ENCODE measurements around the gene P2RY11. TPM values are rescaled to one million over a fixed set of nuclear protein-coding genes. Genes with fewer than 3 reads are reported as not detected.

The P2RY11 gene
- total RNA-seq, 1 experiment from 2014 or later = 18.4 TPM

DNA sequence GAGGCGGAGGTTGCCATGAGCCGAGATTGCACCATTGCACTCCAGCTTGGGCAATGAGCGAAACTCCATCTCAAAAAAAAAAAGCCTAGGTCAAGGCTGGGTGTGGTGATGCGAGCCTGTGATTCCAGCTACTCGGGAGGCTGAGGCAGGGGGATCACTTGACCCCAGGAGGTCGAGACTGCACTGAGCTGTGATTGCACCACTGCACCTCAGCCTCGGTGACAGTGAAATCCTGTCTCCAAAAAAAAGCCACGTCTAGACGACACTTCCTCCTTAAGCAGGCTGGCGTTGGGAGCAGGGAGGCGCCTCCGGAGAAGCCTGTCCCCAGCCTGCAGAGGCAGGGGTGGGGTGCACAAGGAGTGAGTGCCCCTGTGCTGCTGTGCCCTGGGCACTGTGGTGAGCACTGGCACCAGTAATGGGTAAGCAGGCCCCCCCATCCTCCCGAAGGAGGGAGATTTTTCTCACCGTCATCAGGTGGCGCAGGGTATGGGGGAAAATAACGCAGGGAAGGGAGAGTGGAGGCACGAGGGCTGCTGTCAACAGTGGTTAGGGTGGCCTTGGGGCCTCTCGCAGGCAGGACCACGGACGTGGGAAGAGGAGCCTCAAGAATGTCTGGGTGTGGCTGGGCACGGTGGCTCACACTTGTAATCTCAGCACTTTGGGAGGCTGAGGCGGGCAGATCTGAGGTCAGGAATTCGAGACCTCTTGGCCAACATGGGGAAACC, 706 bp downstream of the P2RY11 start:
- TF ChIP-seq, protein P1, sequence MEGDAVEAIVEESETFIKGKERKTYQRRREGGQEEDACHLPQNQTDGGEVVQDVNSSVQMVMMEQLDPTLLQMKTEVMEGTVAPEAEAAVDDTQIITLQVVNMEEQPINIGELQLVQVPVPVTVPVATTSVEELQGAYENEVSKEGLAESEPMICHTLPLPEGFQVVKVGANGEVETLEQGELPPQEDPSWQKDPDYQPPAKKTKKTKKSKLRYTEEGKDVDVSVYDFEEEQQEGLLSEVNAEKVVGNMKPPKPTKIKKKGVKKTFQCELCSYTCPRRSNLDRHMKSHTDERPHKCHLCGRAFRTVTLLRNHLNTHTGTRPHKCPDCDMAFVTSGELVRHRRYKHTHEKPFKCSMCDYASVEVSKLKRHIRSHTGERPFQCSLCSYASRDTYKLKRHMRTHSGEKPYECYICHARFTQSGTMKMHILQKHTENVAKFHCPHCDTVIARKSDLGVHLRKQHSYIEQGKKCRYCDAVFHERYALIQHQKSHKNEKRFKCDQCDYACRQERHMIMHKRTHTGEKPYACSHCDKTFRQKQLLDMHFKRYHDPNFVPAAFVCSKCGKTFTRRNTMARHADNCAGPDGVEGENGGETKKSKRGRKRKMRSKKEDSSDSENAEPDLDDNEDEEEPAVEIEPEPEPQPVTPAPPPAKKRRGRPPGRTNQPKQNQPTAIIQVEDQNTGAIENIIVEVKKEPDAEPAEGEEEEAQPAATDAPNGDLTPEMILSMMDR (IDR thresholded peaks at IDR 0.05; ENCODE audit: insufficient read depth in 1 of 2, low read depth in 1 of 2, low read length in 1 of 2, severe bottlenecking in 1 of 2, unreplicated experiment in 1 of 2) = no peak
- peaks cover 100% of the 10 kb centered on the region for H3K36me3 Mint-ChIP-seq (ENCODE audit: insufficient read depth, unreplicated experiment)
- ChIA-PET CTCF (no interaction called here), POLR2A (interaction anchor here (0.6 kb wide), 1 partner anchor 147 kb away, joined by 9 read pairs; no protein-coding TSS in a partner anchor)
- H3K9me3 Mint-ChIP-seq (ENCODE audit: unreplicated experiment) = no peaks in the 10 kb centered on the region
- H3K36me3 ChIP-seq (ENCODE audit: control insufficient read depth, insufficient read depth, low read length) = peaks cover 2% of the 10 kb centered on the region
- intact Hi-C loops (cut with micrococcal nuclease; ENCODE audit: unreplicated experiment) = loop anchor here (10.0 kb wide), 1 partner anchor 177 kb away; the partner anchor contains the start of gene OLFM2
- no peaks in the 10 kb centered on the region for H3K27me3 ChIP-seq (replicated peaks; ENCODE audit: control insufficient read depth, insufficient read depth, low read length)
- no peak for DNase-seq
- no peak overlapping the region for H3K4me3 Mint-ChIP-seq (ENCODE audit: unreplicated experiment)
- no peaks in the 10 kb centered on the region for H3K27me3 Mint-ChIP-seq (ENCODE audit: insufficient read depth, unreplicated experiment)
- no peak overlapping the region for H3K4me3 ChIP-seq (ENCODE audit: low read depth, low read length)
- peak overlapping the region; percentile 75 for H3K27ac Mint-ChIP-seq (ENCODE audit: unreplicated experiment)
- H3K9me3 ChIP-seq = no peaks in the 10 kb centered on the region
- no TSS peak for BruUV-seq (replicated peaks)
- H3K4me1 ChIP-seq = no peaks in the 10 kb centered on the region; the same call in 1 of the 2 replicates
- peaks cover 6% of the 10 kb centered on the region for H3K4me1 Mint-ChIP-seq (ENCODE audit: low read depth, unreplicated experiment)

DNA sequence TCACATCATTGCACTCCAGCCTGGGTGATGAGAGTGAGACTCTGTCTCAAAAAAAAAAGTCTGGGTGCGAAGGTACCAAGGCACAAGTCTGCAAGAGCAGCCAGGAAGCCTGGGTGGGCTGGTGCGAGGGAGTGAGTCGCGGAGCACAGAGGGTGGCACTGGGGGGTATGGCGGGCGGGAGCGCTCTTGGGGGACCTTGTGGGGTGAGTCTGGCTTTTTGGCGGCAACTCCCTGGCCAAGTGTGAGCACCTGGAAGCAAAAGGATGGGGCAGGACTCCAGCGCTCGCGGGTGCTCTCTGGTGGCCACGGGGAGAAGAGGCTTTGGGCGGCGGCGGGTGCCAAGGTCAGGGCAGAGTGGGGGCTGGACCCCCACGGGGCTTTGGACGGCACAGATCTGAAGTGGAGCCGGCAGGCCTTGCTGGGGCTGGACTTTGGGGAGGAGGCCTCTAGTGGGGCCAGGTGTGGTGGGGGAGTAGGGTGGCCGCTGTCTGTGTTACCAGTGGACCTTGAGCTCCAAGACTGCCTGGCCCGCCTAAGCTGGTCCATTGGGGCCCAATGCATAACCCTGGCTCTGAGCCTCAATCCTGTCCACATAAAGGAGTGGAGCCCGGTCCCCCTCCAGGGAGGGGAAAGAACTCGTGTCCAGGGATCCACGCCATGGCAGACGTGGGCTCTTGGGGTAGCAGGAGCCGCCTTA, 1.6 kb downstream of the P2RY11 start:
- H3K9me3 ChIP-seq = no peaks in the 10 kb centered on the region
- no TSS peak for BruUV-seq (replicated peaks)
- Mint-ChIP-seq H3K9me3 (ENCODE audit: unreplicated experiment) (no peaks in the 10 kb centered on the region), H3K27me3 (ENCODE audit: insufficient read depth, unreplicated experiment) (no peaks in the 10 kb centered on the region), H3K4me1 (ENCODE audit: low read depth, unreplicated experiment) (peaks cover 6% of the 10 kb centered on the region), H3K27ac (ENCODE audit: unreplicated experiment) (peak overlapping the region; percentile 69), H3K36me3 (ENCODE audit: insufficient read depth, unreplicated experiment) (peaks cover 92% of the 10 kb centered on the region), H3K4me3 (ENCODE audit: unreplicated experiment) (no peak overlapping the region)
- H3K27me3 ChIP-seq (replicated peaks; ENCODE audit: control insufficient read depth, insufficient read depth, low read length) = no peaks in the 10 kb centered on the region
- H3K4me1 ChIP-seq = no peaks in the 10 kb centered on the region
- peak; percentile 50 to 57 for DNase-seq
- ChIA-PET POLR2A (no interaction called here), CTCF (interaction anchor here (0.6 kb wide), 1 partner anchor 368 kb away, joined by 4 read pairs; no protein-coding TSS in a partner anchor)
- intact Hi-C loops (cut with micrococcal nuclease; ENCODE audit: unreplicated experiment) = loop anchor here (10.0 kb wide), 1 partner anchor 178 kb away; the partner anchor contains the start of gene OLFM2
- no peak overlapping the region for H3K4me3 ChIP-seq (ENCODE audit: low read depth, low read length)
- TF ChIP-seq, protein P1 (IDR thresholded peaks at IDR 0.05; ENCODE audit: insufficient read depth in 1 of 2, low read depth in 1 of 2, low read length in 1 of 2, severe bottlenecking in 1 of 2, unreplicated experiment in 1 of 2) = peak; percentile 30 to 42
- peaks cover 2% of the 10 kb centered on the region for H3K36me3 ChIP-seq (ENCODE audit: control insufficient read depth, insufficient read depth, low read length)

- intact Hi-C loops (cut with micrococcal nuclease; ENCODE audit: unreplicated experiment) = loop anchor here (10.0 kb wide), 1 partner anchor 179 kb away; the partner anchor contains the start of gene OLFM2
- TF ChIP-seq, protein P1 (IDR thresholded peaks at IDR 0.05; ENCODE audit: insufficient read depth in 1 of 2, low read depth in 1 of 2, low read length in 1 of 2, severe bottlenecking in 1 of 2, unreplicated experiment in 1 of 2) = no peak
- Histone ChIP-seq H3K36me3 (ENCODE audit: control insufficient read depth, insufficient read depth, low read length) (peaks cover 2% of the 10 kb centered on the region), H3K4me3 (ENCODE audit: low read depth, low read length) (no peak overlapping the region), H3K9me3 (no peaks in the 10 kb centered on the region), H3K4me1 (no peaks in the 10 kb centered on the region), H3K27me3 (replicated peaks; ENCODE audit: control insufficient read depth, insufficient read depth, low read length) (no peaks in the 10 kb centered on the region)
- Mint-ChIP-seq H3K27ac (ENCODE audit: unreplicated experiment) (peak overlapping the region; percentile 70), H3K9me3 (ENCODE audit: unreplicated experiment) (no peaks in the 10 kb centered on the region), H3K4me3 (ENCODE audit: unreplicated experiment) (no peak overlapping the region), H3K36me3 (ENCODE audit: insufficient read depth, unreplicated experiment) (peaks cover 91% of the 10 kb centered on the region), H3K27me3 (ENCODE audit: insufficient read depth, unreplicated experiment) (no peaks in the 10 kb centered on the region), H3K4me1 (ENCODE audit: low read depth, unreplicated experiment) (peaks cover 6% of the 10 kb centered on the region)
- ChIA-PET CTCF (interaction anchor here (0.6 kb wide), 1 partner anchor 367 kb away, joined by 4 read pairs; no protein-coding TSS in a partner anchor), POLR2A (interaction anchor here (0.8 kb wide), 1 partner anchor 18 kb away, joined by 3 read pairs; no protein-coding TSS in a partner anchor)
- DNase-seq = no peak
- BruUV-seq (replicated peaks) = no TSS peak
Measured at GRCh38 chr19:10113592-10113963, 2.1 kb downstream of the P2RY11 start.

Measured in Caco-2 (cell line).